Stimulated activated CD4-positive, alpha-beta T cell treated with anti-CD3 and anti-CD28 coated beads, Interleukin-1b, Interleukin-23, amount 100 ng/mL, for 1 hour (primary cell): ENCODE data around the gene SCNN1A.
"Not testable (repeated sequence)": the region's sequence is repeated elsewhere in the genome, so short reads cannot be mapped to it uniquely, and the experiment has no call there.

Experiments used
- DNase-seq, 2 donors: peaks; one replicate each; pipeline ENCODE4 v3.0.0-alpha.2; 2020; ENCODE audit warnings: low read depth in 2 of 2

Gene SCNN1A

GRCh38 chr12:6347367-6348338 lies 27.7 kb downstream of the SCNN1A start:
- DNase-seq = no peak

- DNase-seq = no peak
These were observed 28.4 kb downstream of the SCNN1A start for GRCh38 chr12:6346942-6347341.

DNA sequence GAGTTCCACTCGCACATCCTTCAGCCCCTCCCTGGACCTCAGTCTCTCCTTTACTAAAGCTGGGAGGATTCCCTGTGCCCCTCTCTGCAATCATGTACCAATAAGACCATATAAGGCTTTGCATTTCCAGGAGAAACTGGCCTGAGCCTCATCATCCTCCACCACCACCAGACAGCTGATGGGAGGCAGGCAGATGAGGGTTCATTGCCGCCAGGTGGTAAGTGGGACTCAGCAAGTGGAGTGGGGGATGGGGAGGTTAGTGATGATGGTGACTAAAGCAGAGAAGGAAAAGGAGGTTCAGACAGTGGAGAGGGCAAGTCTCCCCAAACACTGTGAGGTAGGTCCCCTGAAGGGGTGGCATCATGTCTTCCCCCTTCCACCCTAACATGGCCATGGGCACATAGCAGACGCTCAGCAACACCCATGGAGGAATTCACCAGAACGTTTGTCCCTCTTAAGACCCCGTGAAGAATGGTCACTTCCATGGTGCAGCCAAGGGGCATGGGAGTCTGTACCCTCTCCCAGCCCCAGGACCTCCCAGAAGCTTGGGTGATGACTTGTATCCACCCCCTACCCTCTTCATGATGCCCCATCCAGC lies 29.0 kb downstream of the SCNN1A start:
- DNase-seq = no peak

GRCh38 chr12:6345319-6346091 lies 29.9 kb downstream of the SCNN1A start:
- DNase-seq = no peak

DNA sequence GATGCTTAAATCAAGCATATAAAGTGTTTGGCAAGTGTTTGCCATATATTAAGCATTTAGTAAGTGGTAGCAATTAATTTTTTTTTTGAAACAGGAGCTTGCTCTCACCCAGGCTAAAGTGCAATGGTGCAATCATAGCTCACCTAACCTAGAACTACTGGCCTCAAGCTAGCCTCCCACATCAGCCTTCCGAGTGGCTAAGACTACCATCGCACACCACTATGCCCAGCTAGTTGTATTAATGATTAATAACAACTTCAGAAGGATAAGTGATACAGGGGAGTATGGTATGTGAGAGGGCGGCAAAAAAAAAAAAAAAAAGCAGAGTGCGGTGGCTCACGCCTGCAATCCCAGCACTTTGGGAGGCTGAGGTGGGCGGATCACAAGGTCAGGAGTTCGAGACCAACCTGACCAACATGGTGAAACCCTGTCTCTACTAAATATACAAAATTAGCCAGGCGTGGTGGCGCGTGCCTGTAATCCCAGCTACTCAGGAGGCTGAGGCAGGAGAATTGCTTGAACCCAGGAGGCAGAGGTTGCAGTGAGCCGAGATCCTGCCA lies 31.2 kb downstream of the SCNN1A start:
- not testable (repeated sequence) for DNase-seq

- no peak for DNase-seq
These were observed 31.8 kb downstream of the SCNN1A start for GRCh38 chr12:6343518-6343917.

DNA sequence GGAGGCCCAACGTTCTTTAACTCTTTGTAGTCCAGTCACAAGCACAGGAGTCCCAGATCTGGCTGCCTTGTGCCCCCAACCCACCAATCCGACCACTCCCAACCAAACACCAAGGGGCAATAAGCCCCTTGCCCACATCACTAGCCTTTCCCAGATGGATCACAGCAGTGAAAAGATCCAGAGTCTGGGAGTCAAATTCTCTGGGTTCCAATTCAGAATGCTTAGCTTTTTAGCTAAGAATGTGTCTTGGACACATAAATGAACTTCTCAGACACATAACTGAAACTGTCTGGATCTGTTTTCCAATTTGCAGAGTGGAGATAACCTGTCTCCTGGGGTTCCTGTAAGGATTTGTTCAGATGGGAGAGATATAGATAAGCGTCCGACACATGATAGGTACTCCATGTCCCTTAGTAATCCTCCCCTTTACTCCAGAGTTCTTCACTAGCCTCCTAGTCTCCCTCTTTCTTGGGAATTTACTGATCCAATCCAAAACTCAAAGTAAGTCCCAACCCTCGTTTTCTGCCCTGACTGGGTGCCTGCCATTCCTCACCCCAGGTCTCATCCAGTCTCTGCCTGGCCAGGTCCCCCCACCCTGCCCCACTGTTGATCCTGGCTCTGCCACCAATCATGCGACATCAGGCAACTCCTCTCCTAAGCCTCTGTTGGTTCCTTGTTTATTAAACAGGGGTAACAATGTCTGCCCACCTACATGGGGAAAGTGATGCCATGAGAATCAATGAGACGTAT lies 33.0 kb downstream of the SCNN1A start:
- DNase-seq = no peak

DNA sequence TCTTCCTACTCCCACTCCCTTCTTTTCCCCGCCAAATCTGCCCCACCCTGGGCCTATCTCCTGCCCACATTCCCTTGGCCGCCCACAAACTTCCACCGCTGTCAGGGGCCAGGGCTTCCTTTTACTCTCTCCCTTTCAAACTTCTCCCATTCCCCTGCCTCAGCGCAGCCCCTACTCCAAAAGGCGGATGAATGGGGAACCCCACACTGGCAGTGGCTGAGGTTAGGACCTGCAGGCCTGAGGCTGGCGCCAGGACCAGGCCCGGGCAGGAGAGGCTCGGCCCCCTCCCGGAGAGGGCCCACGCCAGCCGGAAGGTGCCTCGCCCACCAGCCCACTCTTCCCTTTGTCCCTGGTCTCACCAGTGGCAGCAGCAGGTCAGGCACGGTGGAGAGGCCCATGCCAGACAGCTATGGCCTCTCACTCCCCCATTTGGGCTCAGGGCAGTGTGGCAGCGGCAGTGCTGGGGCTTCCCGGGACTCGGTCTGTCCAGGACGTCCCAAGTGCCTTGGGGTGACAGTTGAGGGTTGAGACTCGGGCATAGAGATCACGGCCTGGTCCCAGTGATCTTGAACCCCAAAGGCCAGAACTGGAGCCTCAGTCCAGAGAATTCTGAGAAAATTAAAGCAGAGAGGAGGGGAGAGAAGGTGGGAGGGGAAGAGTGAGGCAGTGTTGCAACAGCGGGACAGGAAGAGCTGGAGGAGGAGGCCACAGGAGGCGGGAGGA lies 33.8 kb downstream of the SCNN1A start, which contains the start of gene TNFRSF1A:
Gene TNFRSF1A (minus strand): TSS at position 660 of the 723 bp plus-strand sequence. CDS start 262 bp downstream, at position 398.
- DNase-seq = no peak

DNA sequence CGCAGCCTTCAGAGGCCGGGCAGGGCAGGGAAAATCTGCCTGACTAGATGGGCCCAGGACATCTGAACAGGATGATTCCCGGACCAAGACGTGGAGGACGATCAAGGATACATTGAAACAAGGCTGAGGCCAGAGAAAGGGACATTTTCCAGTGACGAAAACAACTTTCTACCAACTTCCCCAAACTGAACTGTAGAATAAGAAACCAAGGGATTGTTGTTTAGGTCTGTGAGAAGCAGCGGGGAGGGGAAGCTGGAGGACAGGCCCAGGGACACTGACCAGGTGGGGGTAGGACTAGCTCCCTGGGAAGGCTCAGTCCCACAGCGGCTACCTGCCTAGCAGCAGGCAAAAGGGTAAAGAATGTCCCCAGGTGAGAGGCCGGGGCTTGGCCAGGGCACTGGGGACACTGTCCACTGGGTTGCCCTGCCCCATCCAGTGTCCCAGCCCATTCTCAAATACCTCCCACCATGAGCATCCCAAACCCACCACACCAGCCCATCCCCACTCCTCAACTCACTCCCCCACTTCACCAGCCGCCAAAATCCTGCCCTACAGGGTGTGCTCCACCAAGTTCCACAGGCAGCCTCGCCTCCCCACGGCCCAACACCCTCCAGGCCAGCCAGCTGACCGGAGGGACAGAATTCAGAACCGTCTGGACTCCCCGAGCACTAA lies 34.5 kb downstream of the SCNN1A start:
- DNase-seq = no peak

- no peak for DNase-seq
These were observed 35.2 kb downstream of the SCNN1A start for GRCh38 chr12:6340032-6340638.

DNA sequence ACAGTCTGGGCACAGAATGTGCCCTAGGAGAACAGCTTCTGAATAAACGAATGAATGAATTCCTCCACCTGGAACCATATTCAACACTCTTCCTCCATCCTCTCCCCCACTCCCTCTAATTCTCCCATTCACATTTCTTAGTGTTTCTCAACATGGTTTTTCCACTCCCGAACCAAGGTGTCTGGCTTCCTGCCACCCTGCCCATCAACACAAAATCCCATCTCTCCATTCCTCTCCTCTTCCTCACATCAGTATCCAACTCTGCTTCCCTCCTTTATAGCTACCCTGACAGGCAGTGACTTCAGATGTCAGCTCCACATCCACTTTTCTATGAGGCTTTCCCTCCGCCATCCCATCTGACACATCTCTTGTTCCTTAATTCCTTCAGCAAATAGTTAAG lies 36.4 kb downstream of the SCNN1A start:
- DNase-seq = no peak

DNA sequence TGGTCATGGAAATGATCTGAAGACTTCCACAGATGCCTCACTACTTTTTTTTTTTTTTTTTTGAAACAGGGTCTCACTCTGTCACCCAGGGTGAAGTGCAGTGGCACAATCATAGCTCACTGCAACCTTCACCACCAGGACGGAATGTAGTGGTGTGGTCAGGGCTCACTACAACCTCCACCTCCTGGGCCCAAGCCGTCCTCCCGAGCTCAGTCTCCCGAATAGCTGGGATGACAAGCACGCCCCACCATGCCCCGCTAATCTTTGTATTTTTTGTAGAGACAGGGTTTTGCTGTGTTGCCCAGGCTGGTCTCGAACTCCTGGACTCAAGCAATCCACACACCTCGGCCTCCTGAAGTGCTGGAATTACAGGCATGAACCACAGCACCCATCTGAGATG lies 36.8 kb downstream of the SCNN1A start:
- DNase-seq = not testable (repeated sequence)

- no peak for DNase-seq
These were observed 37.4 kb downstream of the SCNN1A start for GRCh38 chr12:6337958-6338433.

- no peak for DNase-seq
These were observed 38.2 kb downstream of the SCNN1A start for GRCh38 chr12:6336889-6337853.

DNA sequence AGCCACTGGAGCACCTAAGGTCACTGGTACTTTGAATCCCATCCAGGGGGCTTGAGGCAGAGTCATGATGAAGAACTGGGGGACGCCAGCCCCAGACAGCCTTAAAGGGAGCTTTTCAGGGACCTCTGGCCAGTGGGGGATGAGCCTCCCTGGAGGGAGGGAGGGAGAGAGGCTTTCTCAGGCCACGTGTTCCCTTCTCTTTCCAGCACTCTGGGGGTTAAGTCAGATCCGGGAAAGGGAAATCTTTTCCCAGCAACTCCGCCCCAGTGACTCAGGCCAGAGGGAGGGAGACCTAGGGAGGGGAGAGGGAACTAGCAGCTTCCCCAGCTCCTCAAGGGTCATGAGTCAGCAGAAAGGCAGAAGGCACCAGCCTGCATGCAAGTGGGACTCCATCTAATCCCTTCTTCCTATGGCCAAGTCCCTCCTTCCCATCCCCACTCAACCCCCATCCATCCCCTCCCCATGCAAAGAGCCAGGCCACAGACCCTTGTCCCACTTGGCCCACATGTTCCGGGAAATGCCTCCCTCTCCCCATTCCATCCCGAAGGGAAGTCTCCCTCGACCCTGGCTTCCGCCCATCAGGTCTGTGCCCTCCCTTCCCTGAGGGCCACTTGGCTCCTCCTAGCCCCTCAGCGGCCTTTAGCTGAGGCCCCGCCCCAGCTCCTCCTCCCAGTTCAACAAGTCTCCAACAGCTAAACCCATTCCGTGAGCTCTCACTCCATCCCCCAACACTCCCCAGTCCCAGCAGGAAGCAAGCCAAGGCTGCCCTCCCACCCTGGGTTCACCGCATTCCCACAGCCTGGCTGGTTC lies 39.1 kb downstream of the SCNN1A start:
- DNase-seq = no peak

GRCh38 chr12:6335451-6336078 lies 39.8 kb downstream of the SCNN1A start:
- DNase-seq = peak; percentile 54 to 58

- no peak for DNase-seq
These were observed 40.4 kb downstream of the SCNN1A start for GRCh38 chr12:6334940-6335450.
